Hindlimb muscle (tissue), 1 donor: ENCODE measurements around the gene C1orf198. TPM values are rescaled to one million over a fixed set of nuclear protein-coding genes. Genes with fewer than 3 reads are reported as not detected.

Experiments
- DNase-seq: peaks from one replicate; pipeline ENCODE4 v3.0.0-alpha.2; 2013
- polyA plus RNA-seq: library from polyadenylated mRNA; unstranded; fragments of 120-200 nt; gene quantifications from one replicate; pipeline ENCODE4 v1.2.1, GENCODE V29; 2013; ENCODE audit not compliant: insufficient read length

C1orf198 gene
- polyA plus RNA-seq, 1 donor = 63.2 TPM

GRCh38 chr1:230832476-230832875 lies 35.8 kb downstream of the C1orf198 start:
- no peak for DNase-seq

GRCh38 chr1:230831771-230832170 lies 36.5 kb downstream of the C1orf198 start:
- no peak for DNase-seq

DNA sequence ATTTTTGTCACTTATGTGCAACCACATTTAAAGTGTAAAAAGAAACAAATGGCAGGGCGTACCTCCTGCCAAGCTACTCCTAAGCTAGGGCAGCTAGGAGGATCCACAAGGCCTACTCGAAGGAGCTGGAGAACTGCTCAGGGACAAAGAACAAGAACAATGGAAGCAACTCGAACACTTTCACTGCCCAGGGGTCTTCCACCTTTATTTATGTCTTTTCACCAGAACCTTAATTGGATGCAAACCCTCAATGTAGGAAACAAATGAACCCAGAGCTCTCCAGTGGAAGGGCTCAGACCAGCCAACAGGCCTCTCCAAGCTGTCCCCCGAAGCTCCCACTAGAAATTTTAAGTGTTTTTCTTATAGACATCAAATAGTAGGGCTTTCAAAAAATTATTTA lies 39.9 kb downstream of the C1orf198 start:
- no peak for DNase-seq

DNA sequence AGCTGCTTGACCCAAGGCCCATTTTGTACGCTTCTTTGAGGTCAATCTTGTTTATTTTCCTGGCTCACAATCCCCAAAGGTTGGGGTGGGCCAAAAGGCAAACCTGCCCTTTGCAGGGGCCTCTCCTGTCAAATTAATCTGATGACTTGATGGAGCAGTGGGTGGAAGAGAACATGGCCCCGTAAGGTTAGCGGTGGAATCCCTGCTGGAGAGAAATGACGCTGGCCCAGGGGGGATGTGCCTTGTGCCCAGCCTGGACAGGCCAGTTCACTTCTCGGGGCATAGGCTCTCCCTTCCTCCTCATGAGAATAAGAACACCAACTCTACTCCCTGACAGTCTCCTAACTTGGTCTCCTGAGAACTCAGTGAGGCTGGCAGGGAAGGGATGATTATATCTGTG lies 40.5 kb downstream of the C1orf198 start:
- DNase-seq = no peak

DNA sequence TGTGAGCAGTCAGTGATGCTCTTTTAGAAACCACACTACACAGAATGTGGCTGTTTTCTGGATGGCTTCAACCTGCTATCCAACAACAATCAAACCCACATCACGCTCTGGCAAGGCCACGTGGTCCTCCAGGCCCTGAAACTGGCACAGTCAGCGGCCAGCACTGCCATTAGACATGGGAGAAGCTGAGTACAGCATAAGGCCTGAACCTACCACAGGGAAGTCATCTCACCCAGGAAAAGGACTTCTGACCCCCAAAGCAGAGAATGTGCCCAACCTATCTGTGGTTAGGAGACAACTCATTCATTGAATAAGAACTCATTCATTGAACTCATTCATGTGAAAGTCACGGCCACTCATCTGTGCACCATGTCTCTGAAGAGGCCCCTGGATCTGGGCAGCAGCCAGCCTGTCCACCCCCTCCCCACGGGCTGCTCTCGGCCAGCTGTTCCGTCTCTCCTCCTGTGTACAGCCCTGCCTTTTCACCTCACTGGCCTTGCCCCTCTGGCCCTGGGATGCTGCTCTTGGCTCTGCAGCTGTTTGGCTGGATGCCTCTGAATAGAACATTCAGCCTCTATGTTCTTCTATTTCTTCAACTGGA lies 41.1 kb downstream of the C1orf198 start:
- peak; percentile 61 for DNase-seq

DNA sequence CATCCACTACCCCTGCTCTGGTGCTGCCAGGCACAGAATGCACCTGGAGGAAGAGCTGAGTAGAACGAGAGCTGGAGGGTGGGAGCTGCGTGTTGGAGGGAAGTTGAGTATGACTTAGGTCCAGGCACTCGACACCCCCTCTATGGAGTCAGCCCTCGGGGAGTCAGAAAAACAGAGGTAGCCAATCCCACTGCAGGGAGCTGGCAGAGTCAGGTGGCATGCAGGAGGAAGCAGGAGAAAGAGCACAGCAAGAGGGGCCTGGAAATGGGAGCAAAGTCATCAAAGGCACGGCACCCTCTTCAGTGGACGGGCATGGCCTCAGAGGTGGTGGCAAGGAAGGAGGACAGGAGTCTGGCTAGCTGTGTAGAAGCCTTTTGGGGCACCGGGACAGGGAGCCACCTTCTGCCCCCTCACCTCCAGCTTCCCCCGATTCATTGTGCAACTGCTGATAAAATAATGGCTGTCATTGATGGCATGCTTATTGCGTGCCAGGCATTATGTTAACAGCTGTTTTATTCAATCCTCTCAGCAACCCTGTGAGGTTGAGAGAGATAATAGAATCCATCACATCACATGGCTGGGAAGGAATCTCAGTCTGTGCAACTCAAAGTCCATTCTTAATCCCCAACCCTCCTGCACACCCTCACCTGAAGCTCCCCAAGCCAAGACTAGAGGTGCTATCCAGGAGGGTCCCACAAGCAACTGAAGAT lies 42.0 kb downstream of the C1orf198 start:
- no peak for DNase-seq

- no peak for DNase-seq
These were observed 42.6 kb downstream of the C1orf198 start for GRCh38 chr1:230825761-230826160.

DNA sequence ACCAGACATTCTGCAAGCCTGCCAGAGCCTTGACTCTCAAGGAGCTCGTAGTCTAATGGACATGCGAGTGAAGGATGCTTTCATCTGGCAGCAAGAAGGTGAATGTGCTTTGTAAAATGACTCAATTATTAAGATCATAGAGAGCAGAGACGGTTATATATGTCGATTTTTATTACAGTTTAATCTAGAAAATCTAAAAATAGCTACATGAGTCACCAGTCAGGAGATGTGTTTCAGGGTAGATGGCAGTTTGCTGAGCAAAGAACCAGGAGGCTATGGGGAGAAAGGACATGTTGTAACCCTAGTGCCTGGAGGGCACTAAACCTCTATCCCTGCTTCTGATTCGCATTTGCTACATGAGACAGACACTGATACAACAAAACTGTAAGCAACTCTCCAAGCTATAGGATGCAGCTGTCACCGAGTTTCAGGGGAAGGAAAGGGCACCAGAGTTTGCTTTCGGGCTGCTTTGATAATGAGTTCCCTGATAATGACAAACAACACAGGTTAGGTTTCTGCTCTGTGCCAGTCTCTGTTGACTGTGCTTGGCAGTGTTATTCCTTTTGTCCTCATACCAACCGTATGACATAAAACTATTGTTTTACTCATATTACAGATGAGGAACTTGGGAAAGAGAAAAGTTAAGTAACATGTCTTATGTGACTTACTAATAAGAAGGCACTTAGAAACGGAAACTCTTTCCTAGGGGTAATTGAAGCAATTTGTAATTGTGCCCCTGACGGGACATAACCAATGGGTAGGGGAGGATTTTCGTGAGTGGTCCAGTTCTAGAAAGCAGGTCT lies 43.2 kb downstream of the C1orf198 start:
- DNase-seq = no peak

GRCh38 chr1:230824551-230824918 lies 43.8 kb downstream of the C1orf198 start:
- DNase-seq = no peak

DNA sequence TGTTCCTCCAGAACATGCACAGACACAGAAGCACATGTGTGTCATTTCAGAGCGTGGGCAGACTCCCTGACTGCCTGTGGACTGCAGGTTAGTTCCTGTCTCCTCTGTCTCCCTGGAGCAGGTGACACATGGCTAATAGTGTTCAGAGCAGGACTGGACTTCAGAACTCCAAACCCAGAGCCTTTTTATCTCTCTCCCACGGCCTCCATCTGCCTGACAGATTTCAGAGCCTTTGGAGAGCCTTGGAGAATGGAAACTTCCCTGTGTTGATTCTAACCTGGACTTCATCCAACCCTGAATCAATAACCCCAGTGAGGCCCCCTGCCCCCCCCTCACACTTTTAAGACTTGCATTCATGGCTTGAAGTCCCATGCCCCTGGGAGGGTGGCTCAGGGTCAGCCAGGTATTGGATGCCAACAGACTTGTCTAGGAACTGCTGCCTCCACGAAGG lies 44.4 kb downstream of the C1orf198 start:
- no peak for DNase-seq

GRCh38 chr1:230823426-230823825 lies 44.9 kb downstream of the C1orf198 start:
- peak; percentile 78 for DNase-seq

- DNase-seq = peak; percentile 86
These were observed 46.2 kb downstream of the C1orf198 start for GRCh38 chr1:230822092-230822581.

- no peak for DNase-seq
These were observed 47.0 kb downstream of the C1orf198 start for GRCh38 chr1:230821346-230821745.

DNA sequence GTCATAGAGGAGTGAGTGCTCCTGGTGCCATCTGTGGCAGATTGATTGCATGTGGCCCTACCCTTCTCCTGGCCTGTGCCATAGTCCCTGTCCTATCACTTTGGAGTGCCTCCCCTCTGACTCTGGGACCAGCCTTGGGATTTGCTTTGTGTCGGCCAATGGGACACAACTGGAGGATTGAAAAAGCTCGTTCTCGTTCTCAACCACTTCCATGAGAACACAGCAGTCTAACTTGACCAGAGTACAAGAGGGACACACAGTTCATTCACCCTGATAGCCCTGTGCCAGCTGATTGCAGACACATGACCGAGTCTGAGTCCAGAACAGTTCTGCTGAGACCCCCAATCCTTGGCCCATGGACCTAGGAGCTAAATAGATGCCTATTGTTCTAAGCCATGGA lies 47.8 kb downstream of the C1orf198 start:
- DNase-seq = no peak

- no peak for DNase-seq
These were observed 48.3 kb downstream of the C1orf198 start for GRCh38 chr1:230819976-230820375.

DNA sequence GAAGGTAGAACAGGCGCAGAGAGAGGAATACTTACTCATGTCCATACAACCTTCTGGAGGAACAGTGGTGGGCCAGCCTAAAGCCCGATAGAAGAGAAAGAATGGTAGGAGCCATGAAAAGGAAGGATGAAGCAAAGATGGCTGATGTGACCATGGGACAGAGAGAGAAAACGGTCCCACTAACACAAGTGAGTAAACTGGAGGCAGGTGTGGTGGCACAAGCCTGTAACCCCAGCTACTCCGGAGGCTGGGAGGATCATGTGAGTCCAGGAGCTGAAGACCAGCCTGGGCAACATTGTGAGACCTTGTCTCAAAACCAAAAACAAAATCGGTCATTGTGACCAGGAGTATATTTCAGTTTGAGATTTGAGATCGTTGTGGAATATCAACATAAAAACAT lies 49.4 kb downstream of the C1orf198 start:
- no peak for DNase-seq

- DNase-seq = no peak
These were observed 50.0 kb downstream of the C1orf198 start for GRCh38 chr1:230818367-230818766.

DNA sequence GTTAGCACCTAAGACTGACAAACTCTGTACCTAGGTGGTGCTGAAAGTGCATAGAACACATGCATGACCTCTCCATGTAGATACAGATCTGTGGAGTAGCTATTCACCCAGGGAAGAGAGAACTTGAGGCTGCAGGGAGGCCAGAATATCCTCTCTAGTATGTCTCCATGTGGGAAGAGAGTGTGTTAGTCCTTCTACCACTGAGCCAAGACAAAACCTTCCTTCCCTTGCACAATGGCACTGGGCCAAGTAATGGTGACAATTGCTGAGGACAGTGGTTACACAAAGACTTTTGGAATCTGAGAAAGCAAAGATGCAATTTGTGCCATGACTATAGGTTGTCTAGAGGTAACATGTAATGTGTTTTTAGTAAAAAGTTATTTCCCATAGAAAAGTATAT lies 52.3 kb downstream of the C1orf198 start:
- DNase-seq = no peak

DNA sequence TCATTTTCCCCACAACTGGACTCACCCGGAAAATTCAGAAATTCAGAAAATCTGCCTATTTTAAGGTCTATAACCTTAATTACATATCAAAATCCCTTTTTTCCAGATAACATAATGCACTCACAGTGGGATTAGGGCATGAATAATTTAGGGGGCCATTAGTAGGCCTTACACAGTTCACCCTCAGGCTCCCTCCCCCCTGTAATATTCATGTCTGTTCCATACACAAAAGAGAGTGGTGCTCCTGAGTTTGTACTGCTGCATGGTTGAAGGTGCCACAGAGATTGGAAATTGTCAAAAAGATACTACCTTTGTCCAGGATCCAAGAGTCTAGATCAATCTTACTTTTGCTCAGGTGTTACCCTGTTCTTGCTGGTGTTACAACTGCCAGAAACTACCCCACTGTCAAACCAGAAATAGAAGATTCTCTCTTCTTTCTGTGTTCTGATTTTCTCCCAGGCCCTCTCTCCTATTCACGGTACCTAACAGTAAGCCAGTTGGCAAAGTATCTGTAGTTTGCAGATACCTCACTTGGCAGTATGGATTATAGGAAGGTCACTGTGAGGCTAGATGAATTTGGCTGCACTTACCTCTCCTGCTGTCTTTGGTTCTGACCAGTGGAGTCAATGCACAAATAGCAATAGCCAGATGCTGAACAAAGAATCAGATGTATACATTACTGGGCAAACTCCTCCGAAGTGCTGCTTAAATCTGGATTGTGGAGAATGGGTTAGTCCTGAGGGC lies 53.2 kb downstream of the C1orf198 start:
- no peak for DNase-seq

GRCh38 chr1:230812568-230812967 lies 55.8 kb downstream of the C1orf198 start:
- no peak for DNase-seq

DNA sequence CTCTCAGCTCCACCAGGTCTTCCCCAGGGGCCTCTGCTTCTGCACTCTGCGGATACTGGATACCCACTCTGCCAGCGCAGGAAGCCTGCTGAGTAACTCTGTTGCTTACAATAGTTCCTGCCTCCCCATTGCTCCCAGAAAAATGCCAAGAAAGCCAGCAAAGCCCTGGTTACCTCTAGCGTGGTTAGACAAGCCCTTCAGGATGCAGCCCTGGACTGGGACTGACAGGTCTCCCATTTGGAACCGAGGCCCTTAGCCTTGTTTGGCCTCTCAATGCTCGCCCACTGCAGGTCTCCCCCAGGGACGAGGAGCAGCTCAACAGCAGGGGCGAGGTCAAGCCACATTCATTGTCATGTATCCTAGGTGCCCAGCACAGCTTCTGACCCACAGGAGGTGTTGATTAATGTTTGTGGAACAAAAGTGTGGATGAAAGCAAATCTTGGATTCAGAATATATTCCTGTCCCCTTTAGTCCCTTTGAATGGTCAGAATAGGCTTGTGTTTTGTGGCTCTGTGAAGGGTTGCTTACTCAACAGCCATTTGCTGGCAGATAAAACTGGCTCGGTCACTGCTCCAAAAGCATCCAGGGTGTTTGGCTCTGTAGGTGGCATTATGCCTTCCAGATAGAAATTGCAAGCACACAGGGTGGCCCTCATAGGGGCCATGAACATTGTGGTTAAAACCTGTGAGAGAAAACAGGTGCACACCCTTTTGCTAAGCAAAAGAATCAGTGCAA lies 58.9 kb downstream of the C1orf198 start:
- no peak for DNase-seq

- peak; percentile 79 for DNase-seq
These were observed 59.9 kb downstream of the C1orf198 start for GRCh38 chr1:230808281-230808872.
